Measurements from ENCODE around the gene IRX2.

The IRX2 gene

GRCh38 chr5:2757563-2758351 is 6.3 kb upstream of the IRX2 start:
- TF ChIP-seq, protein P1, sequence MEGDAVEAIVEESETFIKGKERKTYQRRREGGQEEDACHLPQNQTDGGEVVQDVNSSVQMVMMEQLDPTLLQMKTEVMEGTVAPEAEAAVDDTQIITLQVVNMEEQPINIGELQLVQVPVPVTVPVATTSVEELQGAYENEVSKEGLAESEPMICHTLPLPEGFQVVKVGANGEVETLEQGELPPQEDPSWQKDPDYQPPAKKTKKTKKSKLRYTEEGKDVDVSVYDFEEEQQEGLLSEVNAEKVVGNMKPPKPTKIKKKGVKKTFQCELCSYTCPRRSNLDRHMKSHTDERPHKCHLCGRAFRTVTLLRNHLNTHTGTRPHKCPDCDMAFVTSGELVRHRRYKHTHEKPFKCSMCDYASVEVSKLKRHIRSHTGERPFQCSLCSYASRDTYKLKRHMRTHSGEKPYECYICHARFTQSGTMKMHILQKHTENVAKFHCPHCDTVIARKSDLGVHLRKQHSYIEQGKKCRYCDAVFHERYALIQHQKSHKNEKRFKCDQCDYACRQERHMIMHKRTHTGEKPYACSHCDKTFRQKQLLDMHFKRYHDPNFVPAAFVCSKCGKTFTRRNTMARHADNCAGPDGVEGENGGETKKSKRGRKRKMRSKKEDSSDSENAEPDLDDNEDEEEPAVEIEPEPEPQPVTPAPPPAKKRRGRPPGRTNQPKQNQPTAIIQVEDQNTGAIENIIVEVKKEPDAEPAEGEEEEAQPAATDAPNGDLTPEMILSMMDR (IDR thresholded peaks at IDR 0.05; ENCODE audit: borderline replicate concordance, control extremely low read depth, extremely low read depth, insufficient read depth, missing control alignments), result no peak
- in situ Hi-C loops (cut with MboI; ENCODE audit: low sequenced_read_pairs, unreplicated experiment), result no loop called here
- no peak for DNase-seq (ENCODE audit: low spot score)

DNA sequence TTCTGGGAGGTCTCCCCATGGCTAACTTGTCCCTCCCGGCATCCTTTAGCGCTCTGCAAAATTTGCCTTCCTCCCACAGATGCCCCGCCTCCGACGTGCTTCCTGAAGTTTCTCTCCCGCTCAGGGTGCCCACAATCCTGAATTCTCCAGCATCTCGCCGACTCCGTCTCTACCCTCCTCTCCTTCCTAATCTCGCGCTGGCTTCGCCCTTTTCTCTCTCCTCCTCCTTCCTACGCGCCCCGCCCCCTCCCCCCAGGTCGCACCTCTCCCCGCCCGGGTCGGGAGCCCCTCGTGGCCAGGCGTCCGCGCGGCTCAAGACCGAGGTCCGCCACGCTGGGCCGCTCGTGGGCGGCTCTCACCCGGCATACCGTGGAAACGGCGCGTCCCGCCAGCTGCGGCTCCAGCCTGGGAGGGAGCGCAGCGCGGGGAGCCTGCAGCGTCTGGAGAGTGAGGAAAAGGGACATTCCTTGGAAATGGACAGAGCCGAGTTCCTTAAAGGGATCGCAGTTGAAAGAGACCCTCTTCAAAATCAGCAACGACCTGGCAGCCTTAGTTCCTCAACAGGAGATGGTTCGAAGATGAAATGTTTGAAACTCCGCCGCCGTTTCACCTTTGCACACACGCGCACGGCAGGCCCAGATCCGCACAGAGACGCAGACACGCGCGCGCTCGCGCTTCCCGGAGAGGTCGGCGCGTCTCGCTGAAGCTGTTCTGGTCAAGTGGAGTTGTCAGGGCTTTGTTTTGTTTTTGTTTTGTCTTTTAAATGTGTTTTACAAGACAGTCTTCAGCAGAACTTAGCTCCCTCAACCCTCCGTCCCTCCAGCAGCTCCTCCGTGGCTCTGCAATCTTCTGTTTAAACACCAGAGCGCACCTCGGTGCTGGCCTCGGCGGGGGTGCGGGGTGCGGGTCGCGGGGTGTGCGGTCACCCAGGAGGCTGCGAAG is 5.0 kb upstream of the IRX2 start:
- TF ChIP-seq, protein P1 (IDR thresholded peaks at IDR 0.05; ENCODE audit: borderline replicate concordance, control extremely low read depth, extremely low read depth, insufficient read depth, missing control alignments), result no peak
- no peak for DNase-seq (ENCODE audit: low spot score)
- in situ Hi-C loops (cut with MboI; ENCODE audit: low sequenced_read_pairs, unreplicated experiment), result no loop called here

GRCh38 chr5:2755681-2756171 is 4.2 kb upstream of the IRX2 start:
- TF ChIP-seq, protein P1 (IDR thresholded peaks at IDR 0.05; ENCODE audit: borderline replicate concordance, control extremely low read depth, extremely low read depth, insufficient read depth, missing control alignments), result no peak
- no peak for DNase-seq (ENCODE audit: low spot score)
- in situ Hi-C loops (cut with MboI; ENCODE audit: low sequenced_read_pairs, unreplicated experiment), result no loop called here

DNA sequence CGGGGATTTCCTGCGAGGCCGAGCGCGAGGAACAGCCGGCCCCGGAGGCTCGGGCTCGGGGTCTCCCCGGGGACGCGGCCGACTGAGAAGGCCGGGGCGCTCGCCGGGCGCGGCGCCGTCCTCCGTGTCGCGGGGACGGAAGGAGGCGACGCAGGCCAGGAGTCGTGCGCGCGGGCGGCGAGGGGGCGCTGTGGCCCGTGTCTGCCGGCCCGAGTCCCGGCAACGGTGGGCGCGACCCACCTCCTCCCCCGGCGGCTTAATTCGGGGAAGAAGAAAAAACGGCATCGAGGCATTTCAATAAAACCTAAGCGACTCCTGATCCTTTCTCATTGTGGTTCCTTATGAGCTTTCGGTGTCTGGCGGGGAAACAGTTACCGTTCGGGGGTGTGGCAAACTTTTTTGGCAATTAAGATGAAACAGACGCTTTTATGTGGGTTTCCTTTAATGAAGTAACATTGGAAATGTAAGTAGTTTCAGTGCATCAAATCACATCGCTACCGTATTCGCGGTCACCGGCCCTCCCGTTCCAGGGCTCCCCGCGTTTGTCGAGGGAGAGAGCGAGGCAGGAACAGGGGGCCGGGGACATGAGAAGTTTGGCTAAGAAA is 3.7 kb upstream of the IRX2 start:
- TF ChIP-seq, protein P1 (IDR thresholded peaks at IDR 0.05; ENCODE audit: borderline replicate concordance, control extremely low read depth, extremely low read depth, insufficient read depth, missing control alignments), result no peak
- in situ Hi-C loops (cut with MboI; ENCODE audit: low sequenced_read_pairs, unreplicated experiment), result no loop called here
- DNase-seq (ENCODE audit: low spot score), result no peak

DNA sequence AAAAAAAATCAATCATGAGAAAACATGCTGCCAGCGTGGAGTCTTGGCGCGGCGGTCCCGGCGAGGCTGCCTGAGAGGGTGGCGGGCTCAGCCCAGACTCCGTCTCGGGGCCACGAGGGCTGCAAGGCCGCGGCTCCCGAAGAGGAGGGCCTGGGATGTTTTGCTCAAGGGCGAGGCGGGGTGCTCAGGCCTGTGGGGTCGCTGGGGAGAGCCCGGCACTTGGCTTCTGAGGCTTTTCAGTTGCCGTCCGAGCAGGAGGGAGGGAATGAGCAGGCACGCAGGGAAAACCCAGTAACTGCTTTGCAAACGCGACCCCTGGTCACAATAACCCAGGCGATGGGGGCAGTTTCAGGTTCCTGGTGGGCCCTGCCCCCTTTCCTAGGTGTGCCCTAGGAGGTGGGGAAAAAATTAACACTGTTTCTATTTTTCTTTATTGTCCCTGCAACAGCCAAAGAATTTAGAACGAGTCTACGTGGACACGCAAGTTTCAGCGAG is 3.2 kb upstream of the IRX2 start:
- TF ChIP-seq, protein P1 (IDR thresholded peaks at IDR 0.05; ENCODE audit: borderline replicate concordance, control extremely low read depth, extremely low read depth, insufficient read depth, missing control alignments), result no peak
- in situ Hi-C loops (cut with MboI; ENCODE audit: low sequenced_read_pairs, unreplicated experiment), result no loop called here

More for the DNA sequence above, 3.2 kb upstream of the IRX2 start:
- no peak for DNase-seq (ENCODE audit: low spot score)

Measured in GM13976 (cell line).